NOMO-1 (cell line): ENCODE measurements around the gene PLEKHG1.

Source experiments
- DNase-seq, 2 experiments: peaks; one replicate each; lab custom pipeline; 2025; ENCODE audit not compliant: unreplicated experiment in 2 of 2; lab: John Stamatoyannopoulos, UW

Gene PLEKHG1

DNA sequence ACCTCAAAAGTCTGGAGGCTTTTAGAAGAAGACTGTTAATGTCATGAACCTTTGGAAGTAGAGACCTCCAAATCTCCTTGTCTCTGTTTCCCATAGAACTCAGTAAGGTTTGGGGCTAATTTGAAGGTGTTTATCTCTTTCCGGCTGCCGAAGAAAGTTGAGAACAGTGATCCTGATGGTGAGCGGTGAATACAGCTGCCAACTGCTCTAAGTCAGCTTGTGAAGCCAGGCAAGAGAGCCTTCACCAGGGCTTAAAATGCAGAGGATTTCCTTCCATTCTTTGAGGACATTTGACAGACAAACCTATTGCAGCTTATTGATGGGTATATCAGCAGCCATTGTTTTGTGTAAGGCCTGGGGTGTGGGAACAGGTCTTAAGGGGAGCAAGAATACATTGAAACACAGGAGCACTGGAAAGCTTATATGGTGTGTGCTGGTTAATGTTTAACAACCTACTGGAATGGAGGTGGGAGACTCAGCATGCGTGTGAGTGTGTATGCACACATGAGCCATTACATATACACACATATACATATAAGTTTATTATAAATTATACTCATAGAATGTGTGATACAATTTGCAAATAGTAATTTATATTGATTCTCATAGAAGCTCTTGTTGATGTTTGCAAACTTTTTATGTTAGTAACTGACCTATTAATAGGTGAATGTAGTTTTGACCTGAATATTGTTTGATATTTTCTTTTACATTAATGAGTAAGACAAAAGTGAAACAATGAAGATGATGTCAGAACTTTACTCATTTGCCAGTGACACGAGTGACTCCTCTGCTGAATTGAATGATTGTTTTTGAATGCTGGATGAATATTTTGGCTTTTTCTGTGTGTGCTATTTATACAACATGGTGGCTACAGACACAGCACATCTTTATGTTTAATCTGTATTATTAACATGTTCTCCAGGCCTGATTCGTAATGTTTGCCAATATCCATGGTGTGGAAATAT is 18.1 kb downstream of the PLEKHG1 start:
- no peak for DNase-seq

- DNase-seq: no peak
Observed at GRCh38 chr6:150619275-150619674, 19.6 kb downstream of the PLEKHG1 start.

DNA sequence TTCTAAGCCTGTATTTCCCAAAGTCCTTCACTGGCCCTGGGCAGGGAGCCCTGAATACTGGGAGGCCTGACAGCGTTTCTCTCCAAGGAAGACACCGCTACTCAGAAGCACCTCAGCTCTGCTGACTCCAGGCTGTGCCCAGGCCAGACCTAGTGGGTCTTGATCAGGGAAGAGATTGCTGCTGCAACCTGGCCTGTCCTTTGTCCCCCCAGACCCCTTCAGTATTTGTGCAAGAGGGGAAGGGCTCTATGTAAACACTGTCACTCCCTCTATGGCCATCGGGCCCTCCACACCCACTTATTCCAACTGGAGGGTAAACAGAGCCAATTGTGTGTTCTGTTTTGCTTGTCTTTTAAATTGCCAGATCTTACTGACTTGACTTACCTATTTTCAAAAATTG is 20.6 kb downstream of the PLEKHG1 start:
- no peak for DNase-seq

- DNase-seq: no peak
Observed at GRCh38 chr6:150620763-150621162, 21.1 kb downstream of the PLEKHG1 start.

DNA sequence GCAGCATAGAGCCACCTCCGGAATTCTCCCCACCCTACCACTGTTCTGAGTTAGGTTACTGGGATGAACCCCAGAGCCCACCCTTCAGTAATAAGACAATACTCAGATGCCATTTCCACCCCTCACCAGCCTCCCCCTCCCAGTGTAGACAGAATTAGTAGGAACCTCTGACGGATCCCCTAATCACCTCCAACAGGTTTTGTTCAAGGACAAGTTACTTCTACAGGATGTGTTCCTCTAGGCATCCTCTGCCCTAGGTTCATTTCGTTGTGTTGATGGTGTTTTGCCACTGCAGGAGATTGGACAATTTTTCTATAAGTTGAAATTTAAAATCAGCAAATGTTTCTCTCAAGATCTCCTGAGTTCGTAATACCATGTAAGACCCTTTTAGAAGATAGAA is 22.8 kb downstream of the PLEKHG1 start:
- DNase-seq: no peak

GRCh38 chr6:150622941-150623874 is 23.5 kb downstream of the PLEKHG1 start:
- peak; percentile 68 to 96 for DNase-seq

- no peak for DNase-seq
Observed at GRCh38 chr6:150624191-150624590, 24.5 kb downstream of the PLEKHG1 start.

DNA sequence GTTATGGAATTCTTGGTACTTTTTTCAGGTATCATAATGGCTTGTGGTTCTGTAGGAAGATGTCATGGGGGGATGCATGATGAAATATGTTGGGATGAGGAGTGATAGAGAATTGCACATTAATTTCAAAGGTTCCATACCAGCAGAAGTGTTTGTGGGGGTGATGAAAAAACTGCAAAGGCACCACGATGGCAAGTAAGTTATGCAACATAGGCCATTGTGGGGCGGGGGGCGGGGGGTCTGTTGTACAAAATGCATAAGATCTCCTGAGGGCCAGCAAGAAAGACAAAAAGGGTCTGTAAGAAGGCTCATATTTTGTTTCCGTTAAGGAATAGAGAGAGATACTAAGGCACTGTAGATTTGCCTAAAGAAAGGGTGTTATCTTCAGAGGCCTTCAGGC is 26.2 kb downstream of the PLEKHG1 start:
- DNase-seq: no peak

DNA sequence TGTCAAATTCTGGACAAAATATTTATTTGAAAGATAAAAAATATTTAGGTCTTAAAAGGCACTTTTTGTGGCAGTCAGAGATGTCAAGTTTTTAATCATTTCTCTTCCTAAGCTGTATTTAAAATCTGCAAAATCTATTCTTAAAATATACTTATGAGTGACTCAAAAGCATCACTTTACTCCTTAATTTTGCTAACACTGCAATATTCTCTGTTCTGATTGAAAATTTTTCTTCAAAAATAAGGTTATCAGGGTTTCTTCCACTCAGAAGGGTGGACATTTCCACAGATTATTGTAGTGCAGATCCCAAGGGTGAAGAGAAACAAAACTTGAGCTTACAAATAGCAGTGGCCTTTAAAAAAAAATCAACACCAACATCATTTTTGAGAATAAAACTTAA is 27.5 kb downstream of the PLEKHG1 start:
- no peak for DNase-seq

- DNase-seq: no peak
Observed at GRCh38 chr6:150627585-150628025, 27.9 kb downstream of the PLEKHG1 start.

- DNase-seq: no peak
Observed at GRCh38 chr6:150628908-150629307, 29.2 kb downstream of the PLEKHG1 start.

DNA sequence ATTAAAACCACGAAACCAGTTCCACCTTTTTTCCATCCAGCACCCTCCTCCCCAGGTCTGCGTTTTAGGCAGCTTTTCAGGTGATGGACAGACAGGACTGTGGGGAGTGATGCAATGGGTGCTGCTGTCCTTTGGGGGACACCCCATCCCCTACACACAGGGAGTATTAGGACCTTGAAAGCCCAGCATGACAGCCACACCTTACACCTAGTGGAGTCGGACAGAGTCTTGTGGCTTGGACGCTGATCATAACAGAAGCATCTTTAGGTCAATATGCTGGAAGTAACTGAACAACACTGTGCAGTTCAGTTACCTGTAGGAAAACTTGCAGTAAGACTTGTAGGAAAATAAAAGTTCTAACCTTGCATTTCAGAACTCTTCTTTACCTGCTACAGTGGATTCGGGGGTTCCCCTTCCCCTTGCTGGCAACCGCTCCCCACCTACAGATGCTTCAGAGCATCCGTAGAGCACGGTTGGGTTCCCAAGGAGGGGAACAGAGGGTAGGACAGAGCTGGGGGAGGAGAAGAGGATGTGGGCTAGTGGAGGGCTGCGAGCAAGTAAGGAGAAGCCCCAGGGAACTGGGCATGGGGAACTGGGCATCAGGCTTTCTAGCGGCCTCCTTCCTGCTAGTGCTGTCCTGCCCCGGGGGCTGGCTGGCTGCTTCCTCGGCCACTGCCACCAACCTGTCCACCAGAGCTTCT is 31.7 kb downstream of the PLEKHG1 start:
- no peak for DNase-seq

DNA sequence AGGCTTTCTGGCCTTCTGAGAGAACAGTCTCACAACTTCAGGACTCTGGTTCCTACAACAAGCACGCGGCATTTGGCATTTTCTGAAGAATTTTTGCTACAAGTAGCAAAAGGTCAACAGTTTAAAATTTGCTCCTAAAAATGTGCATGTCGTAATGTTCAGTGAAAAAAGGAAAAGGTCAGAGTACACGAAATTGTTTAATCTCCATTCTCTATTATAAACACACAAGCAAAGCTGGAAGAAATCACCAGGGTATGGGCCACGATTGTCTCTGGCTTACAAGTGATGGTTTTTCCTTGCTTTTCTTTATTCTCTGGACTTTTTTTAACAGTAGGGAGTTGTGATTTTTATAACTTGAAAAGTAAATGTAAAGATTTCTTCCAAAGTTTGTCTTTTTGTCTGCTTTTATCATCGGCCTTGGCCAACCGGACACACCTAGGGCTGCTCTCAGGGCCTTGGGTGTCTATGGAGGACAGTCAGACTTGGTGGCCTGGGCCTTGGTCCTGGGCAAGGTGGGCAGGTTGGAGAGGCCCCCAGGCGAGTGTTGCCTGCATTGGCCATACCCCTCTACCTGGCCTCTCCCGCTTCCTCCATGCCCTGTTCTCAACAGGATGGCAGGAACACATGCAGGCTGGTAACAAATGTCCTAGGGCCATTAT is 32.4 kb downstream of the PLEKHG1 start:
- DNase-seq: no peak

DNA sequence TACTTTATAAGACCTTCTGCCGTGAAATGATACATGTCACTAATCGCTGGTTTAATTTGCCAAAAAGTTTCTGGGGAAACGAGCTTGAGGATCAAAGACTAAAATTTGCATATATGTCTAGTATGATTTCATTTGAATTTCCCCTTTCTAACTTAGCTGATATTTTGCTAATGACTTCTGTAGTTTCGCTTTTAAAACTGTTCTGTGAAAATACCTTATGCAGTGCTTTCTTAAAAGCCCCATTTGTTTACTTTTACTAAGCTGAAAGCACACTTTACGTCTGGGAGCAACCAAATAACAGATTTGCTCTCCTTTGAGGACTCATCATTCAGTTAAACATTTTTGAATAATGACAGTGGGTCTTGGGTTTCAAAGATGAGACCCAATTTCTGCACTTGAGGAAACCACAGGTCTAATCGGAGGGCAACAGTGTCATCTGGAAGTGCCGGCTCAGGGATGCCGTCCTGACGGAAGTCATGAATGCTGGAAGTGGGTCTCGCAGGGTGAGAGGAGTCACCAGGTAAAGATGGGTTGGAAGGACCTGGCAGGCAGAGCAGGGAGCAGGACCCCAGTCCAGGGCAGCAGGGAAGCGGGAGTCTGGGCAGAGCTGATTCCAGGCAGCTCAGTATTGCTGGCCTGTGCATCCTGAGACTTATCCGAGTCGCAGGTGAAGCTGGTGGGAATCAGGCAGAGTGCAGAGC is 33.2 kb downstream of the PLEKHG1 start:
- DNase-seq: no peak

DNA sequence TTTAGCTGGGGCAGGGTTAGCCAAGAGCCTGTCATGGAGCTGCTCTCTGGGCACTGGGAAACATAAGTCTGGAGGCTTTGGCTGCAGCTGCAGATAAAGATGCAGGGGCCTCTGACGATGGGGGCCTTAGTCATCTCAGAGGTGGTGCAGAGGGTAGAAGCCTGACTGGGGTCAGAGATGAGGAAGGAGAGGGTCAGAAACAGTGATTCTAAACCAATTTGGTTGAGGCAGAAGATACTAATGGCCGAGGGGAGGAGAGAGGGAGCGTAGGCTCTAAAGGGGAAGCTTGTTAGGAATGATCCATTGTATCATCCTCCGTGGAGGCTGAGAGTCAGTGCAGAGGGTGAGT is 33.8 kb downstream of the PLEKHG1 start:
- DNase-seq: no peak

- no peak for DNase-seq
Observed at GRCh38 chr6:150634176-150634963, 34.7 kb downstream of the PLEKHG1 start.

GRCh38 chr6:150634964-150635292 is 35.2 kb downstream of the PLEKHG1 start:
- no peak for DNase-seq

GRCh38 chr6:150635906-150636514 is 36.3 kb downstream of the PLEKHG1 start:
- no peak for DNase-seq

DNA sequence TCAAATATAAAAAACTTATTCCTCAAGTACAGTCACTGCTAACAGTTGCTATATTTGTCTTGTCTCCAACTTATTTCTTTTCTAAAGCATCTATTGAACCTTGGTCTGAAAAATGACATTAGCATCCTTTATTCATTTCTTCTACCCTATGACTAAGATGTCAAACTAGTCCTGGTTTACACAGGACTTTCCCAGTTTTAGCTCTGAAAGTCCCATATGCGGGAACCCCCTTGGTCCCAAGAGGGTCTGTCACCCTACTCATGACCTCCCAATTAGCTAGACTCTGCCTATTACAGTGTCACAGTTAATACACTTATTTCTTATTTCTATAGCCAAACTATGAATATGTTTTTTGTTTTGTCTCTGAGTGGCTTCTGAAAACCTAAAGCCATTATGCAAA is 37.1 kb downstream of the PLEKHG1 start:
- DNase-seq: no peak
